GM18951 (cell line): ENCODE measurements around the gene ANKRD27.
"Not testable (repeated sequence)": the region's sequence is repeated elsewhere in the genome, so short reads cannot be mapped to it uniquely, and the experiment has no call there.

Experiments
- POLR2A ChIP-seq: IDR thresholded peaks from 4 replicates; pipeline ENCODE4 v1.6.1; 2011; ENCODE audit warnings: mild to moderate bottlenecking; ENCODE audit not compliant: insufficient read length, insufficient read depth; ENCODE audit errors: extremely low read depth
- in situ Hi-C: fragments of 300-500 bp; cut with MboI; formaldehyde crosslinking; loops from one replicate; pipeline ENCODE4 v1.12.0; 2022; ENCODE audit warnings: low sequenced_read_pairs, mixed read lengths, inconsistent platforms; ENCODE audit not compliant: unreplicated experiment

Gene ANKRD27

DNA sequence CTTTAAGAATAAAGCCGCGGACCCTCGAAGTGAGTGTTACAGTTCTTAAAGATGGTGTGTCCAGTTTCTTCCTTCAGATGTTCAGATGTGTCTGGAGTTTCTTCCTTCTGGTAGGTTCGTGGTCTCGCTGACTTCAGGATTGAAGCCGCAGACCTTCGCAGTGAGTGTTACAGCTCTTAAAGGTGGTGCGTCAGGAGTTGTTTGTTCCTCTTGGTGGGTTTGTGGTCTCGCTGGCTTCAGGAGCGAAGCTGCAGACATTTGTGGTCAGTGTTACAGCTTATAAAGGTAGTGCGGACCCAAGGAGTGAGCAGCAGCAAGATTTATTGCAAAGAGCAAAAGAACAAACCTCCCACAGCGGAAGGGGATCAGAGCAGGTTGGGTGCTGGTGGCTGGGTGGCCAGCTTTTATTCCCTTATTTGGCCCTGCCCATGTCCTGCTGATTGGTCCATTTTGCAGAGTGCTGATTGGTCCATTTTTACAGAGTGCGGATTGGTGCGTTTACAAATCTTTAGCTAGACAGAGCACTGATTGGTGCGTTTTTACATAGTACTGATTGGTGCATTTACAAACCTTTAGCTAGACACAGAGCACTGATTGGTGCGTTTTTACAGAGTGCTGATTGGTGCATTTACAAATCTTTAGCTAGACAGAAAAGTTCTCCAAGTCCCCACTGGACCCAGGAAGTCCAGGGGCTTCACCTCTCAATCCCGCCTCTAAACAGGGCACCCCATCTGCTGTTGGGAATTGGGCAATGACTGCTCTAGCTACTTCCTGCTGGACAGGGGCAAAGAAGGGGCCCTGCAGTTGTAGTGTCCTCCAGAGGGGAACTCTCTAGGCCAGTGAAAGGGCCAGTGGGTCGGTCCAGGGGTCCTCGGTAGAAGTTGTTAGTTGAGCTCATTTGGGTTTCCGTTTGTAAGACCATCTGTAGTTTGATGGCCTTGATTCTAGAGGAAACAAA is 18.4 kb upstream of the ANKRD27 start:
- in situ Hi-C loops, result not testable (repeated sequence)

DNA sequence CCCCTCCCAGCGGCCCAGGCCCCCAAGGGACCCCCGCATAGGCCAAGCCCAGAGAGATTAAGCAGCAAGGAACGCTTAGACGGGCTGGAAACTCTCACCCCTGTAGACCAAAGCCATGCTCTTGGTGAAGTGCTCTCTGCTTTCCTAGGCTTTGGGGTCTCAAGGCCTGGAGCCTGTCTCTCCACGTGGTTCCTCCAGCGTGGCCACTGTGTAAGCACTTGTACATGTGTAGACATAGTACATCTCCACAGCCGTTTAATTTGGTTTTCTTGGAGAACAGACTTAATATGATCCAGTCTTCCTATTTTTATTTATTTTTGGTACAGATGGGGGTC is 17.7 kb upstream of the ANKRD27 start:
- no peak for TF ChIP-seq POLR2A
- in situ Hi-C loops, result no loop called here

More for the DNA sequence above, 18.4 kb upstream of the ANKRD27 start:
- TF ChIP-seq POLR2A, result peak; percentile 38

- in situ Hi-C loops, result no loop called here
- no peak for TF ChIP-seq POLR2A
These were observed 17.2 kb upstream of the ANKRD27 start for GRCh38 chr19:32691952-32692726.

DNA sequence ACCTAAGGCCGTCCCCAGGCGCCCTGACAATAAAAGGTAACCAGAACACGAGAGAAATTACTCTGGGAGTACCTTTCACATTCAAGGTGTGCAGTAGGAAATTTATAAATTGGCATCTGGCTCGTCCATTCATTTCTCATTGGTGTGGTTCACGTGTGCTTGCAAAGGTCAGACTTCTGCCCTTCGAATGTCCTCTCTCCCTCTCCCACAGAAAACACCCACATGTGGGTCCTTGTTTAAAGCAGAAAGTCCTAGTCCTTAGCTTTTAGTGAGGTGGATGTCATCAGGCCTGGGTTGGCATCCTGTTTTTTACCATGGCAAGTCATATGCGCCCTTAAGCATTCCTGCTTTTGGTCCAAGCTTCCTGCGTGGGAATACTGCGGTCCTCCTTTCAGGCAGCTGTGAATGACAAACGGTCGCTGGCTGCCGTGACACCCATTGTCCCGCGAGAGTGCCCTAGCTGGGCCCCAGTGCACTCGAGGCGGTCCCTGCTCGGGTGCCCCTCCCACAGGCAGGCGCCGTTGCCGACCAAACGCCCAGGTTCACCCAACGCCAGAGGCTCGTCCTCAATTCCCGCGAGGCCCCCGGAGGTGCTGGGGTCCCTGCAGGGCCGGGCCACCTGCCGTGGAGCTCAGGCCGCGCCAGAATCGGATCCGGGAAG is 16.4 kb upstream of the ANKRD27 start, which contains the start of gene NUDT19:
TSS of gene NUDT19 (plus strand) at position 531 of the 661 bp plus-strand sequence. CDS start 140 bp downstream, outside the sequence.
- TF ChIP-seq POLR2A, result peak; percentile 85
- in situ Hi-C loops, result no loop called here

- TF ChIP-seq POLR2A, result no peak
- in situ Hi-C loops, result no loop called here
These were observed 13.3 kb upstream of the ANKRD27 start for GRCh38 chr19:32688311-32688710.

- in situ Hi-C loops, result no loop called here
- TF ChIP-seq POLR2A, result no peak
These were observed 12.7 kb upstream of the ANKRD27 start for GRCh38 chr19:32687681-32688080.

DNA sequence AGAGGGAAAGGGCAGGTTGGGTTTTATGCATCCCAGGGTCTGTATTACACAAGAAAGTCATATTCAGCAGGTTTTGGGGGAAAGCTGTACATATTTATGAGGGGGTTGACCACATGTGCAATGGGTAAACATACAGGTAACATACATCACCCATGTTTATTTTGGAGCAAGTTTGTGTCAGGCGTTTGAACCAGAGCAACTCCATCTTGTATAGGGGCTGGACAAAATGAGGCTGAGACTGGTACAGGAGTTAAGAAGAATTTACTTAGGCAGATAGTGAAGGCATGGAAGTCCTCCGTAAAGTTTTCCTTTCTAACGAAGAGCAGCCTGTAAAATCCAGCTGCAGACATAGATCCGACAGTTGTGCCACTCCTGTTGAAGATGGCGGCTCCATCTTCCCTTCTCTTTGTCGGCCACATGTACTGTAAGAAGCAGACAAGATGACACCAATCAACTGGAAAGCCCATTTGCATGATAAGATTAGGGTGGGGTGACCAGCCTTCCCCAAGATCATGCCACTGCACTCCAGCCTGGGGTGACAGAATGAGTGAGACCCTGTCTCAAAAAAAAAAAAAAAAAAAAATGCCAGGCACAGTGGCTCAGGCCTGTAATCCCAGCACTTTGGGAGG is 12.0 kb upstream of the ANKRD27 start:
- TF ChIP-seq POLR2A, result no peak
- in situ Hi-C loops, result no loop called here

GRCh38 chr19:32682317-32682716 is 7.3 kb upstream of the ANKRD27 start:
- in situ Hi-C loops, result no loop called here
- no peak for TF ChIP-seq POLR2A

GRCh38 chr19:32680986-32681385 is 6.0 kb upstream of the ANKRD27 start:
- TF ChIP-seq POLR2A, result no peak
- in situ Hi-C loops, result no loop called here

DNA sequence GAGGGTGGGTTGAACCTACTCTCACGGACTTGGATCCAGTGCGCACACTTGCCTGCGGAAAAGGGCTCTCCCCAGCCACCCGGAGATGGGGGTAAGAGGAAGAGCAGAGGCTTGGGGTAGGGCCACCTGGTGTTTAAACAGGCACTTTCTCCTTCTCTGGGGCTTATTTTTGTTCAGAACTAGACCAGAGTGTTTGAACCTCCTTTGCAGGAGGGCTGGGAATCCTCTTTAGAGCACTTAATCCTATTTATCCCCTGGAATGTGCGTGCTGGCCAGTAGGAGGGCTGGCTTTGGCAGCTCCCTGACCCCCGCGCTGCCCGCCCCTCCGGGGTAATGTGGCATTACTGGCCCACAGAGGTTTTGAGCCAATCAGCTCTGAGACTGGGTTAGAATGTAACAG is 2.7 kb upstream of the ANKRD27 start:
- no peak for TF ChIP-seq POLR2A
- in situ Hi-C loops, result no loop called here

DNA sequence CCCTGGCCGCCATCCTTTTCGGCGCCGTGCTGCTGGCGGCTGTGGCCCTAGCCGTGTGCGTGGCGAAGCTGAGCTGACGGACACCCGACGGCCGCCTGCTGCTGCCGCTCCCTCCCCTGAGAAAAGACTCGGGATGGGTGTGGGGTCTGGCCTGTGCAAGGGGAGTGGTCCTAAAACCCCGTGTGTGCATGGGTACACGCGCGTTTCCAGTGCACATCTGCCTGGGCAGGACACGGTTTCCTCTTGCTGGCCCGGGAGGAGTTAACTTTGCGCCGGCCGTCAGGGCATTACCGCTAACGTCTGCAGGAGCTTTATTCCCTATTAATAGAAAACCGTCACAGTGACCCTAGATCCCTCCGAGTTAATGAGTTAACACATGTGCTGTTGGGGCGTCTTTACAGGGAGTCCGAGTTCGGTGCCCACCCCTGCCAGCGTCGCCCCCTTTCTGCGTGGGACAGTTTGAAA is 1.9 kb upstream of the ANKRD27 start:
- in situ Hi-C loops, result no loop called here
- no peak for TF ChIP-seq POLR2A

- no peak for TF ChIP-seq POLR2A
- in situ Hi-C loops, result no loop called here
These were observed 1.4 kb upstream of the ANKRD27 start for GRCh38 chr19:32676186-32676894.
